HG02981 (cell line): ENCODE data around the gene ARL6IP4.
"Not testable (repeated sequence)": the region's sequence is repeated elsewhere in the genome, so short reads cannot be mapped to it uniquely, and the experiment has no call there.

Source experiments
- ATAC-seq: cut with Tn5 transposase; IDR thresholded peaks from one replicate; pipeline ENCODE4 v1.9.1; 2021; ENCODE audit warnings: mild to moderate bottlenecking, moderate library complexity; ENCODE audit not compliant: unreplicated experiment

The ARL6IP4 gene

DNA sequence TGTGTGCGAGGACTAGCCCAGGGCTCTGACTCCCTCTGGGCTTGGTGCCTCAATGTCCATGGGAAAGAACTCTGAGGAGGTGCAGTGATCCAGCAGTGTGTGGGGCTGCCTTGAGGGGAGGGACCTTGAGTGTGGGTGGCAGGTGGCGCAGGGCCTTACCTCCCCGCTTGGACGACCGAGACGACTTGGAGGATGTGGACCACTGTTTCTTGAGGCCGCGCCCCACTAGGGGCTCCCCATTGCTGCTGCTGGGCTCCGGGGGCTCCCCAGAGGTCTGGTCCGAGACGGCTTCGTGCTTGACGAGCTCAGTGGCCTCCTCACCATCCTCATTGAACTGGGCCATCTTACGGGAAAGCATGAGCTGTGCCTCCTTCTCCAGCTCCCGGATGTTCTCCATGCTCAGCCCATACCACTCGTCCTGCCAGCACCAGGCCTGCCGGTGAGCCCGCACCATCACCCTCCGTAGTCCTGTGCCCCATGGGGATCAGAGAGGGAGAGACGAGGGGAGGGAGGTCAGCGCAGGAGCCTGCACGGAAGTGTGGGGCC lies 24.7 kb downstream of the ARL6IP4 start:
- ATAC-seq, result no peak

DNA sequence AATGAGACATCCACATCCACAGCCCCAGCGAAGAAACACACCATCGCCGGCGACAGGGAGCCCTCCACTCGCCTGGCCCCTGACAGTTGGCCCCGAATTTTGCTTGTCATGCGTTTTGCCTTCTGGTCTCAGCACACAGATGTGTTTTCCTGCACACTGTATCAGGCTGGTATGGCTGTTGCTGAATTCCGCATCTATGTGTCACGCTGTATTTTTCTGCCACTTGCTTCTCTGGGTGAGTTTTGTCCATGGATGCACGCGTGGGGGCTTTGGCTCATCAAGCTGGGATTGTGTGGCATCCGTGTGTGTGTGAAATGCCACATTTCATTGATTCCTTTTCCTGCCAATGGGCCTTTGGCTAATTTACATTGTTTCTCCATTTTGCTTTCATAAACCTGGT lies 26.5 kb downstream of the ARL6IP4 start:
- no peak for ATAC-seq

DNA sequence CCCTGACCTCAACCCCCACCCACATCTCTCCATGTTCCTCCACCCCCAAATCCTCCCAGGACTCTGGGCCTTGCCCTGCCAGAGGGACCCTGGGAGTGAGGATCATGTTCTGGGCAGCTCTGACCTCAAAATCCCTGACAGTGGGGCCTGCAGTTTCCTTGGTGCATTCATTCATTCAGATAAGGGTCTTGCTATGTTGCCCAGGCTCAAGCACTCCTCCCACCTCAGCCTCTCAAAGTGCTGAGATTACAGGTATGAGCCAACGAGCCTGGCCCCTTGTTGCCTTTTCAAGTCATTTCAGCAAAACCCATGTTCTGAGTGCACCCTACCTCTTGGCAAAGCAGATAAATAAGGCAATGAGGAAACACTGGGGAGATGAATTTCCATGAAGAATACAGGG lies 29.6 kb downstream of the ARL6IP4 start:
- ATAC-seq, result no peak

DNA sequence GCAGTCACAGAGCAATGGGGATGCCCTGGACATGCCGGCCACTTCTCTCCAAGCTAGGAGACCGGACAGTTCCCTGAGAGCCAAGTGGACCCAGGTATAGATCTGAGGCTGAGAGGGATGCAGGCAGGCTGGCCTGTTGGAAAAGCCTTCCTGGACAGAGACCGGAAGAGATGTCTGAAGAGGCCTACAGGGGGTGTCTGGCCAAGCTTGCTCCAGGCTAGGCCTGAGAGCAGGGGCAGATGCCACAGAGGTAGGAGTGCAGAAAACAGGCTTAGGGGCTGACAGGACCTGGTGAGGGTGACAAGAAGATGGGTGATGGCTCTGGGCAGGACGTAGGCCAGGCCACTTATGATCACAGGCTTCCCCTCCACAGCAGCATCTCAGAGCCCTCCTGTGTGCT lies 30.2 kb downstream of the ARL6IP4 start:
- ATAC-seq, result no peak

DNA sequence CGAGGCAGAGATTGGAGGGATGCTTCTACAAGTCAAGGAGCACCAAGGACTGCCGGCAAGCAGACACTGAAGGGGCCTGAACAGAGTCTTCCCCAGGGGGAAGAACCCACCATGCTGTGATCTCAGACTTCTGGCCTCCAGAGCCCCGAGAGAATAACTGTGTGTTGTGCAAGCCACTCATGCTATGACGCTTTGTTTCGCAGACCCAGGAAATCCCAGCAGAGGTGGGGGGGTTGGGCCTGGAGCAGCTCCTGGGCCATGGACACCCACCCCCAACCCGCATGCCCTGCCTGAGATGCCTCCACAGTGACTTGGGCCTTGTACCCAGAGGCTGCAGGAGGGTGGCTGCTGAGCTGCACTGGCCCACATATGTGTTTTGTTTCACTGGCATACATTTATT lies 31.2 kb downstream of the ARL6IP4 start:
- no peak for ATAC-seq

DNA sequence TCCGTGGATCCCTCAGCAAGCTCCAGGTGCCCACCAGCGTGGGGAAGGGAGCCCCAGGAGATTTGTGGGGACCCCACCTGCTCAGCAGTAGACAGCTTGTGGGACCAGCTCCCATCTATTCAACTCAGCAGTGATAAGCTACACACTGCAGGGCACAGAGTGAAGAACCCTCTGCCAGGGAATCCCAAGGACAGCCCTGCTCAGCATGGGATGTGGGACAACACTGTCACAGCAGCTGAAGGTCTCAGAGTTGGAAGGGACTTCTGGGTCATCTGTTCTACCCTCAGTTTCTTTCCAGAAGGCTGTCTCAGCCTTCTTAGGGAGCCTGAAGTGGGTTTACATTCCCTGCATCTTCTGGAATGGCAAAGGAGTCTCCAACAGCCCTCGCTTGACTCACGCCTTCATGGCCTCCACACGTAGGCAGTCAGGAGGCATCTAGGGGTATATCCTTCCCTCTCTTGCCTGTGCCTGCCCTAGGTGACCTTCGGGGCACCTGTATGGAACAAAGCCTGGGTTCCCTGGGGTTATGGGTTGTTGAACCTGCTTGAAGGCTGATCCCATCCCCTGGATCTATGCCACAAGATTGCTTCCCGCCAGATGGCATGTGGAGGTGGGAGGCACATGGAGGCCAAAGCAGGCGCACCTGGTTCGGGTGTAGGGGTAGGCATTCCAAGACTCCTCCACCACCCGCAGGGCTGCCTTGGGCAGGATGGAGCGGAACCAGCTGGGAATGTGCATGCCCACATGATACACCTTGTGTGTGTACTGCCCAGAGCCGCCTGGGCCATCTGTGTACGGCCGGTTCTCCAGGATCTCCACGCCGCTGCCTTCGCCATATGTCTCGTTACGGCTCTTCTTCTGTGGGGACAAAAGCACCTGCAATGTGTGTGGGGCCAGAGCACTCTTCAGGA lies 33.0 kb downstream of the ARL6IP4 start:
- ATAC-seq, result no peak

DNA sequence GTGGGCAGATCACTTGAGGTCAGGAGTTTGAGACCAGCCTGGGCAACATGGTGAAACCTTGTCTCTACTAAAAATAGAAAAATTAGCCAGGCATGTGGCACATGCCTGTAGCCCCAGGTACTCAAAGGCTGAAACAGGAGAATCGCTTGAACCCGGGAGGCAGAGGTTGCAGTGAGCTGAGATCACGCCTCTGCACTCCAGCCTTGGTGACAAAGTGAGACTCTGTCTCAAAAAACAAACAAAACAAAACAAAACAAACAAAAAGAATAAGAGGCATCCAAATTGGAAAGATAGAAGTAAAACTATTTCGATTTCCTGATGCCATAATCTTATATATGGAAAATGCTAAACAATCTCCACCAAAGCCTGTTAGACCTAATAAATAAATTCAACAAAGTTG lies 34.0 kb downstream of the ARL6IP4 start:
- ATAC-seq, result not testable (repeated sequence)

DNA sequence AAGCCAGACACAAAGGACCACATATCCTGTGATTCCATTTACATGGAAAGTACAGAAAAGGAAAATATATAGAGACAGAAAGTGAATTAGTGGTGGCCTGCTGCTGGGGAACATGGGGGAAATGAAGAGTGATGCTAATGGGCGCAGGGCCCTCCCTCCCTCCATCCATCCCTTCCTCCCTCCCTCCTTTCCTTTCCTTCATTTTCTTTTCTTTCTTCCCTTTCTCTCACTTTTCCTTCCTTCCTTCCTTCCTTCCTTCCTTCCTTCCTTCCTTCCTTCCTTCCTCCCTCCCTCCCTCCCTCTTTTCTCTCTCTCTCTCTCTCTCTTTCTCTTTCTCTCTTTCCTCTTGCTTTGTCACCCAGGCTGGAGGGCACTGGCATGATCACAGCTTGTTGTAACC lies 37.3 kb downstream of the ARL6IP4 start:
- ATAC-seq, result no peak

DNA sequence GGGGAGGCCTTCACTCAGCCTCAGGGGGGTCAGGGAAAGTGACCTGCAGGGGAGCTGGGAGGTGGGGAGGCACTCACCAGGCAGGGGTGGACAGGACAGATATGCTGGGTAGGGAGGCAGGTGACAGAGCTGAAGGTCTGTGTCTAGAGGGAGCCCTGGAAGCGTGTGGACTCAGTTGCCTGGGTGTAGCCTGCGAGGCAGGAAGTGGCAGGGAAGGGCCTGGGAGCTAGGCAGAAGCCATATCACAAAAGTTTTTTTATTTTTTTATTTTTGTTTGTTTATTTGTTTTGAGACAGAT lies 39.3 kb downstream of the ARL6IP4 start:
- no peak for ATAC-seq

DNA sequence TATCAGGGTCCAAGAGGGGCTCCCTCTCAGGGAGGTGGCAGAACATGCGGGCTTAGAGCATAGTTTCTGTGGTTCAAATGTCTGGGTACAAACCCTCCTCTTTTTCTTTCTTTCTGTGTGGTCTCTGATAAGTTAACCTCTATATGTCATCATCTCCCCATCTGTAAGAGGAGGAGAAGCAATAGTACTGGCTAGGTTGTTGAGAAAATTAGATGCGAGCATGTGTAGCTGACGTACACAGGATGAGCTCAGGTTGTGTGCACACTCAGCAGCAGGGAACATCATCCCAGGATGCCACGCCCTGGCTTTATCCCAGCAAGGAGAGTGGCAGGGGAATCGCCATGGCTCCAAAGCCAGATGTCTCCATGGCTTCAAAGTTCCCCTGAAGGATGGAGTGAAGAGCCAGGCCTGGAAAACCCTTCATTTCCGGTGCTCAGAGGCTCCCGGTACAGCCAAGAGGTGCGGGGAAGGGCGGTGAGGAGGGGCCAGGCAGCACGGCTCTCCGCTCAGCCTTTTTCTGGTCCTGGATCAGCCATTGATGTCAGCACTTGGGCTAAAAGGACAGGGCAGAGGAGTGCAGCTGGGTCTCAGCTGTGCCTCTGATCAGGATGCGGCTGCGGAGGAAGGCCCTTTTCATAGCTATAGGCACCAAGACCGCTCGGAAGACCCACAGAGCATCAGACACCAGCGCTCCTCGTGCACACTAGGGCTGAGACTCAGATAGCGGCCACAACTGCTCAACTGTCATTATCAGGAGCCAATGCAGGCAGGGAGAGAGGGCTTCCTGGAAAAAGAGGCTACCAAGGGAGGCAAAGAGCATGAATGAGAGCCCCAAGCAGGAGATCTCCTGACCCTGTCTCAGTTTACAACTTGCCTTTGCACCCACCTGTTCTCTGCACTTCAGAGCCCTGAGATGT lies 41.5 kb downstream of the ARL6IP4 start:
- no peak for ATAC-seq

DNA sequence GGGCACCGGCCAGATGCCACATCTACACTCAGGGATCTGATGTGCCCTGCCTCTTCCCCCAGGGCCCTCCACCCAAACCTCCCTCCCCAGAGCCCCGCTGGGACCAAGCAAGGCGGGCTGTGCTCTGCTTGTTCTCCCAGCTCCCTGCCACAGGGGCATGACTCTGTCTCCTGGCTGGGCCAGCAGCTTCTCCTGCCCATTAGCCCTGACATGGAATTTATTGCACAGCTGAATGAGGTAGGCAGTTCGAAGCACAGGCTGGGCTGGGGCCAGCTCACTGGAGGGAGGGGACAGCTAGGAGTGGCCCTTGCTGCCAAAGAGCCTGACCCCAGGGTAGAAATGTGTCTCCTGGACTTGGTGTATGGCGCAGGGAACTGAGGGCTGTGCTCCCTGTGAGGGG lies 42.4 kb downstream of the ARL6IP4 start:
- no peak for ATAC-seq

DNA sequence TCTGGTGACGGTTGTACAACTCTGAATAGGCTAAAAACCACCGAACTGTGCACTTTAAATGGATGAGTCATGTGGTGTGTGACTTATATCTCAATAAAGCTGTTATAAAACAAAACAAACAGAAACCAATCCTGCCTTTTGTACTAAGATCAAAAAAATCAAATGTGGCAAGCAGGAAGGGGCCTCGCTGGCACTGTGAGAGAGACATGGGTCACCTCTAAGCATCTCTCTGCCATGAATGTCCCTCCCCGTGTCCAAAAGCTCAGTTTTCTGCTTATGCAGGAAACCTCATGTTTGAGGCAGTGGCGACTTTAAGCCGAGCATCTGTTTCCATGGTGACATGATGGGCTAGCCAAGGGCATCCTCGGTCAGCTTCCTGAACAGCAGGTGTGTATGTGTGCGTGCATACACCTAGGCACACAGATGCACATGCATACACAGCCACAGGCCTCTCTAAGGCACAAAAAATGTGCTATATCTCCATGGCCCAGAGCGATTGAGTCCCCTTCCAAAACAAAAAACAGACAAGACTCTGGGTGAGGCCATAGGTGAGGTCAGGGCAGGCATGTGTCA lies 44.4 kb downstream of the ARL6IP4 start:
- no peak for ATAC-seq

DNA sequence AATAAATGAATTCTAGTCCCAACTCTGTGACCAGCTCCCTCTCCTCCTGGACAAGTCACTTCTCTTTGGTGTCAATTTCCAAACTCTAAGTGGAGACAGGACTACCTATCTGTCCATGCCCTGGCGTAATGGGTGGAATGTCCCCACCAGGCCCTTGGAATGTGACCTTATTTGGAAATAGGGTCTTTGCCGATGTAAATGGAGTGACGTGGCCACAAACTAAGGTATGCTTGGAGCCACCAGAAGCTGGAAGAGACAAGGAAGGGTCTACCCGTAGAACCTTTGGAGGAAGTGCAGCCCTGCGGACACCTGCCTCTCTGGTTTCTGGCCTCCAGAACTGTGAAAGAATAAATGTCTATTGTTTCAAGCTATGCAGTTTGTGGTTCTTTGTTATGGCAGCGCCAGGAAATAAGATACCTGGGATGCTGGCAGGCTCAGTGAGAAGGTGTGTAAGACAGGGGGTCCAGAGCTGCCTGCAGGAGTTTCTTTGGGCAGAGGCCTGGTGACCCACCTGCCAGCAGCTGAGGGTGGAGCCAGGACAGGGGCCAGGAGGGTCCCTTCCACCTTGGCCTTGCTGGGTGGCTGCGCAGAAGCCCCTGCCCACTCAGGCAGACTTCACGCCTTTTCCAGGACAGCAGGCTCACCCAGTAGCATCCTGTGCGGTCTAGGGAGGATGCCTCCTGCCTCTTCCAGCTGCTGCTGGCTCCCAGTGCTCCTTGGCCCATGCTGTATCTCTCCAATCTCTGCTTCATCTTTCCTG lies 45.8 kb downstream of the ARL6IP4 start:
- no peak for ATAC-seq

DNA sequence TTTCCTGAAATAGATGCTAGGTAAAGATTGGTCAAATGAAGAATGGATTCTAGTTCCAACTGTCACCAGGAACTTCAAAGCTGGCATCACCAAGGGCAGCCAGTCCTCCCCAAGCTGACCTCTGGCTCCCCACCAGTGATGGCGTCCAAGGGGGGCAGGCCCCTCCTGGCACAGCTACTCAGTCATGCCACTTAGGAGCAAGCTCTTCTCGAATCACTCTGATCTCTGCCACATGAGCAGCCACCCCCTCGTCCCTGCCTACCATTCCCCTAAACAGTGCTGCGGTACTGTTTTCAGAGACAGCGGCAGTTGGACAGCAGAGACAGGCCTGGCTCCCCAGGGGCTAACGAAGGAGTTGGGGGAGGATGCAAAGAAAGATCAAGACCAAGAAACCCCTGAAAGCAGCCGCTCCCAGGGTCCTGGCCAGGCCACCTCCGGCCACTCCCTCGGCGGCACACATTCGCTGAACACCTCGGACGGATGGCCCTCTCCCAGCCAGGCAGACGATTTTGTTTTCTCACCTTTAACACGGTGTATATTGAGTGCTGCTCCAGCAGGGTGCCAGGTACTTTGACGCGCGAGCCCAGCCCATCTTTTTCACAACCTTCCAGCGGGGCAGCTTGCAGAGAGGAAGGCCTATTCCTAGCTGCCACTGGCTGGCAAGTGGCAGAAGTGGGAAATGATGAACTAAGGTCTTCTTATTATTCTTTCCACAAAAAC lies 47.4 kb downstream of the ARL6IP4 start:
- no peak for ATAC-seq

DNA sequence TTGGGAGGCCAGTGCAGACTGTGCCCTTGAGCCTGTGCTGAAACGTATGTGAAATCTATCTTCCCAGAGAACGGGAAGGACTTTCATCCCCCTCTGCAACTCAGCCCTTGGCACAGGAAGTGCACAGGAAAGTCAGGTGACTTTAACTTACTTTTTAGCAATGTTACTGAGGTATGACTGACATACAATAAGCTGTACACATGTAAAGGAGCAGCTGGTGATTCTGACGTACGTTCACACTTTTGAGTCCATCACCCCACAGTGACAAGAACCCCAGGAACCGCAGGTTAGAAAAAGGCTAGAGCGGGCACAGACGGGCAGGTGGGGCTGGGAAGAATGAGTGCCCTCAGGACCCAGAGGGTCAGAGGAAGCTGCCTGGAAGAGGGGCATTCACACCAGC lies 48.0 kb downstream of the ARL6IP4 start:
- ATAC-seq, result no peak

DNA sequence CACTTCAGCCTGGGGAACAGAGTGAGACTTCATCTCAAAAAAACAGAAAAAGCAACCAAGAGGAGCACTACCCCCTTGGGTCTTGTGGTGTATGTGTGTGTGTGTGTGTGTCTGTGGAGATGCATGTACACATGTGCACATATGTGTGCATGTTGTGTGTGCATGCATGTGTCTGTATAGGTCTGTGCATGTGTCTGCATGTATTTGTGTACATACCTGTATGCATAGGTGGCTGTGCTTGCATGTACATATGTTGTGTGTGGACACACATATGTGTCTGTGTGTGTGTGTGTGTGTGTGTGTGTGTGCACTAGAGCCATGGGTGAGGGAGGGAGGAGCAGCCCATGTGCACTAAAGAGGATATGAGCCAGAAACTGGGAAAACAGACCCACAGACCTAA lies 49.1 kb downstream of the ARL6IP4 start:
- no peak for ATAC-seq

DNA sequence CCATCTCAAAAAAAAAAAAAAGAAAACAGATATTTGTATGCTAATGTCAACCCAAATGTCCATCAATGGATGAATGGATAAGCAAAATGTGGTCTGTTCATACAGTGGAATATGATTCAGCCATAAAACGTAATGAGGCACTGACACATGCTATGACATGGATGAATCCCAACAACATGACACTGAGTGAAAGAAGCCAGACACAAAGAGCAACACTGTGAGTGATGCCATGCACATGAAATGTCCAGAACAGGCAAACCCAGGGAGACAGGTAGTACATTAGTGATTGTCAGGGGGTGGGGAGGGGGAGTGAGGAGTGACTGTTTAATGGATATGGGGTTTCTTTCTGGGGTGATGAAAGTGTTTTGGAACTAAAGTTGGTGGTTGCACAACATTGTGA lies 50.2 kb downstream of the ARL6IP4 start:
- ATAC-seq, result no peak

DNA sequence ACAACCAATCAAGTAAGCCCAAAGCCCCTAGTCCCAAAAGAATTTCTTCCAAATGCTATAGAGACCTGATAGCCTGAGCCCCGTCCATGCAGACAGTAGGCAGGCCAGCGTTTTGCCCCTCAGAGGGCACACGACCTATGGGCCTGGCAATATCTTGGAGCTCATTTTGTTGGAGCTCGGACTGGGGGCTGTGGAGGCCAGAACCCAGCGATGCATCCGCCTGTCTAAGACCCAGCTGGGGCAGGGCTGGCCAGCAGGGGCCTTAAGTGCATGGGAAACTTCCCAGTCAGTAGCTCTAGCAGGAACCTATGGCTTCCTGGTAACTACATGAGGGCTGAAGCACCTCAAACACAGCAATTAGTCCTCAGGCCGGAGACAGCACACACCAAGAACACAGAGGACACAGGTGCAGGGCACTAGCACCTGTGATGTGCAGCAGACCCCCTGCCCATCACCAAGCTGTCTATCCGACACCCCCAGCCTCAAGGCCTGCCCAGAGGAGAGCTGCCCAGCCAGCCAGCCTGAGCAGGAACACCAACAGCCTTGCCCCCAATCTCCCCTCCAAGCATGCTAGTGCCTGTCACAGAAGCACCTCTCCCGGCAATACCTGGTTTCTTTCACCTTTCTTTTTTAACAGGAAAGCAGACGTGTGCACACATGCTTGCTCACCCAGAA lies 50.8 kb downstream of the ARL6IP4 start:
- no peak for ATAC-seq
